NCI-H82 (cell line): ENCODE results near the gene XKR7.

Source experiments
- DNase-seq: peaks from one replicate; lab custom pipeline; 2025; lab: John Stamatoyannopoulos, UW

The XKR7 gene

GRCh38 chr20:31979713-31980426, 11.9 kb downstream of the XKR7 start:
- no peak for DNase-seq

- no peak for DNase-seq
Observed at GRCh38 chr20:31981784-31982183, 13.8 kb downstream of the XKR7 start.

- DNase-seq: peak; percentile 81
Observed at GRCh38 chr20:31984981-31985471, 17.1 kb downstream of the XKR7 start.

- DNase-seq: peak; percentile 26
Observed at GRCh38 chr20:31987744-31988143, 19.8 kb downstream of the XKR7 start.

GRCh38 chr20:31988430-31989015, 20.6 kb downstream of the XKR7 start:
- DNase-seq: no peak

- DNase-seq: no peak
Observed at GRCh38 chr20:31989030-31989645, 21.2 kb downstream of the XKR7 start.

- peak; percentile 75 for DNase-seq
Observed at GRCh38 chr20:31990641-31991338, 22.8 kb downstream of the XKR7 start.

- DNase-seq: no peak
Observed at GRCh38 chr20:31991339-31991705, 23.4 kb downstream of the XKR7 start.

- no peak for DNase-seq
Observed at GRCh38 chr20:31992086-31992485, 24.1 kb downstream of the XKR7 start.

- no peak for DNase-seq
Observed at GRCh38 chr20:31996996-31997395, 29.0 kb downstream of the XKR7 start.

- DNase-seq: no peak
Observed at GRCh38 chr20:31998246-31998645, 30.3 kb downstream of the XKR7 start.

- no peak for DNase-seq
Observed at GRCh38 chr20:32003325-32003724, 35.4 kb downstream of the XKR7 start.

- peak; percentile 17 for DNase-seq
Observed at GRCh38 chr20:32004963-32005362, 37.0 kb downstream of the XKR7 start.

- no peak for DNase-seq
Observed at GRCh38 chr20:32006053-32006452, 38.1 kb downstream of the XKR7 start.

- peak; percentile 65 for DNase-seq
Observed at GRCh38 chr20:32006841-32007786, 39.2 kb downstream of the XKR7 start.

- DNase-seq: no peak
Observed at GRCh38 chr20:32007787-32008616, 40.1 kb downstream of the XKR7 start.

- no peak for DNase-seq
Observed at GRCh38 chr20:32009564-32009963, 41.6 kb downstream of the XKR7 start.

GRCh38 chr20:32010101-32010500, 42.1 kb downstream of the XKR7 start, which contains the start of gene CCM2L:
Gene CCM2L (plus strand): TSS chr20:32010438. CDS start chr20:32010455, 17 bp downstream.
- no peak for DNase-seq

GRCh38 chr20:32010666-32011065, 42.7 kb downstream of the XKR7 start:
- peak; percentile 36 for DNase-seq

- DNase-seq: no peak
Observed at GRCh38 chr20:32012159-32012688, 44.3 kb downstream of the XKR7 start.
